ENCODE results near the gene ENOX1.

DNA sequence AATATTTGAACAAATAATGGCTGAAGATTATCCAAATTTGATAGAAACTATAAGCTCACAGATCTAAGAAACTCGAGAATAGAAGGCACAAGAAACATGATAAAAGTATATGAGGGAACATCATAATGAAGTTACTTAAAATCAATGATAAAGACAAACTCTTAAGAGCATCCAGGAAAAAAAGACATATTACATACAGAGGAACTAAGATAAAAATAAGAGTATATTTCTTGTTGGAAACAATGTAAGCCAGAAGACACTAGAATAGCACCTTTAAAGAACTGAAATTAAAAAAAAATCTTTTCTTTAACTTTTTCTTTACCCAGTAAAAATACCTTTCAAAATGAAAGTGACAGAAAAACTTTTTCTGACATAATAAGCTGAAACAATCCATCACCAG is 407.0 kb downstream of the ENOX1 start:
- no peak for TF ChIP-seq POLR2AphosphoS5 (IDR thresholded peaks at IDR 0.05)
- TF ChIP-seq, protein P1, sequence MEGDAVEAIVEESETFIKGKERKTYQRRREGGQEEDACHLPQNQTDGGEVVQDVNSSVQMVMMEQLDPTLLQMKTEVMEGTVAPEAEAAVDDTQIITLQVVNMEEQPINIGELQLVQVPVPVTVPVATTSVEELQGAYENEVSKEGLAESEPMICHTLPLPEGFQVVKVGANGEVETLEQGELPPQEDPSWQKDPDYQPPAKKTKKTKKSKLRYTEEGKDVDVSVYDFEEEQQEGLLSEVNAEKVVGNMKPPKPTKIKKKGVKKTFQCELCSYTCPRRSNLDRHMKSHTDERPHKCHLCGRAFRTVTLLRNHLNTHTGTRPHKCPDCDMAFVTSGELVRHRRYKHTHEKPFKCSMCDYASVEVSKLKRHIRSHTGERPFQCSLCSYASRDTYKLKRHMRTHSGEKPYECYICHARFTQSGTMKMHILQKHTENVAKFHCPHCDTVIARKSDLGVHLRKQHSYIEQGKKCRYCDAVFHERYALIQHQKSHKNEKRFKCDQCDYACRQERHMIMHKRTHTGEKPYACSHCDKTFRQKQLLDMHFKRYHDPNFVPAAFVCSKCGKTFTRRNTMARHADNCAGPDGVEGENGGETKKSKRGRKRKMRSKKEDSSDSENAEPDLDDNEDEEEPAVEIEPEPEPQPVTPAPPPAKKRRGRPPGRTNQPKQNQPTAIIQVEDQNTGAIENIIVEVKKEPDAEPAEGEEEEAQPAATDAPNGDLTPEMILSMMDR (IDR thresholded peaks at IDR 0.05) = no peak
- no peak for TF ChIP-seq POLR2A (IDR thresholded peaks at IDR 0.05)
- TF ChIP-seq EP300 (IDR thresholded peaks at IDR 0.05) = no peak
